Measurements from ENCODE around the gene CXCL11.

CXCL11 gene

DNA sequence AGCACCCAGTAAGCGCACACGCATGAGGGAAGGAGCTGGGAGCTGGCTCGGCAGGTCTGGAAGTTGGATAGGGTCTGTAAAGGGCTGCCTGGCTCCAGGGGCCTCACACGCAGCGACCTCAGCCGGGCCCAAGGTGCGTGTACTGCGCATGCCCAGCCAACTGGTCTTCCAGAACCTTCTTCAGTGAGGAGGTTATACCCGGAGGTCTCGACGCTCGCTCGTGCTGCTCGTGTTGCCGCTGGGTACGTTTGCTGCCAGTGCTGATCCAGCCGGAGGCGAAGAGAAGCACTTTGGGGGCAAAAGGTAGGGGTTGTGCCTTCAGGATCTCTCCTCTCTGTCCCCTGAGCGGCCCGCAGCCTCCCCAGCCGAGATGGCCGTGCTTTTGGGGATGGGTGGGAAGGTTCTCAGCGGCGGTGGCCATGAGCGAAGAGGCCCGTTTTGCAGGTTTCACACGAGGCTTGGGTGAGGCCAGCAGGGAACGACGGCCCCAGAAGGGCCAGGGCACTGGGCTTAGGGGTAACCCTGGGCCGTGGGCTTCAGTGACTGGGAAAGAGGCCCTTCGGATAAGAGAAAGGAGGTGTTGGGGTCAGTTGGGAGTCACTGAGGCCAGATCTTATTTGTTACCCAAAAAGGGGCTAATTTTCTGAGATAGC lies 24.7 kb downstream of the CXCL11 start:
- H3K4me3 ChIP-seq (ENCODE audit: low read depth, low read length): no peak overlapping the region
- DNase-seq (ENCODE audit: low read depth): no peak
- TF ChIP-seq, protein P1, sequence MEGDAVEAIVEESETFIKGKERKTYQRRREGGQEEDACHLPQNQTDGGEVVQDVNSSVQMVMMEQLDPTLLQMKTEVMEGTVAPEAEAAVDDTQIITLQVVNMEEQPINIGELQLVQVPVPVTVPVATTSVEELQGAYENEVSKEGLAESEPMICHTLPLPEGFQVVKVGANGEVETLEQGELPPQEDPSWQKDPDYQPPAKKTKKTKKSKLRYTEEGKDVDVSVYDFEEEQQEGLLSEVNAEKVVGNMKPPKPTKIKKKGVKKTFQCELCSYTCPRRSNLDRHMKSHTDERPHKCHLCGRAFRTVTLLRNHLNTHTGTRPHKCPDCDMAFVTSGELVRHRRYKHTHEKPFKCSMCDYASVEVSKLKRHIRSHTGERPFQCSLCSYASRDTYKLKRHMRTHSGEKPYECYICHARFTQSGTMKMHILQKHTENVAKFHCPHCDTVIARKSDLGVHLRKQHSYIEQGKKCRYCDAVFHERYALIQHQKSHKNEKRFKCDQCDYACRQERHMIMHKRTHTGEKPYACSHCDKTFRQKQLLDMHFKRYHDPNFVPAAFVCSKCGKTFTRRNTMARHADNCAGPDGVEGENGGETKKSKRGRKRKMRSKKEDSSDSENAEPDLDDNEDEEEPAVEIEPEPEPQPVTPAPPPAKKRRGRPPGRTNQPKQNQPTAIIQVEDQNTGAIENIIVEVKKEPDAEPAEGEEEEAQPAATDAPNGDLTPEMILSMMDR (IDR thresholded peaks at IDR 0.05; ENCODE audit: insufficient read depth, low read depth, low read length, missing control alignments): no peak

GRCh38 chr4:76010576-76010975 lies 25.3 kb downstream of the CXCL11 start:
- DNase-seq (ENCODE audit: low read depth): no peak
- TF ChIP-seq, protein P1 (IDR thresholded peaks at IDR 0.05; ENCODE audit: insufficient read depth, low read depth, low read length, missing control alignments): no peak
- no peak overlapping the region for H3K4me3 ChIP-seq (ENCODE audit: low read depth, low read length)

DNA sequence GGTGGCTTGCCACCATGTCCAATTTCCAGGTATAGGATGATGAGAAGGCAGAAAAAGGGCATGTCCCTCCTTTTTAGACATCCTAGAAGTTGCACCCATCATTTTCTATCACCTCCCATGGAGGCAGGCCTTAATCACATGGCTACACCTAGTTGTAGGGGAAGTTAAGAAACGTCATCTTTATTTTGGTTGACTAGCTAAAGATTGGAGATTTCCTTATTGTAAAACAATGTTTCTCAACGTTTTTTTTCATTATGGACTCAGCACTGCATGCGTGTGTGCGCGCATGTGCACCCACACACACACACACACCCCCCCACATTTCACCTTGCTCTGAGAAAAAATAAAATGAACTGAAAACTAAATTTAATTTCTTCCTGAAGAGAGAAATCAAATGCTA lies 26.6 kb downstream of the CXCL11 start:
- DNase-seq (ENCODE audit: low read depth): no peak
- TF ChIP-seq, protein P1 (IDR thresholded peaks at IDR 0.05; ENCODE audit: insufficient read depth, low read depth, low read length, missing control alignments): no peak
- H3K4me3 ChIP-seq (ENCODE audit: low read depth, low read length): no peak overlapping the region

DNA sequence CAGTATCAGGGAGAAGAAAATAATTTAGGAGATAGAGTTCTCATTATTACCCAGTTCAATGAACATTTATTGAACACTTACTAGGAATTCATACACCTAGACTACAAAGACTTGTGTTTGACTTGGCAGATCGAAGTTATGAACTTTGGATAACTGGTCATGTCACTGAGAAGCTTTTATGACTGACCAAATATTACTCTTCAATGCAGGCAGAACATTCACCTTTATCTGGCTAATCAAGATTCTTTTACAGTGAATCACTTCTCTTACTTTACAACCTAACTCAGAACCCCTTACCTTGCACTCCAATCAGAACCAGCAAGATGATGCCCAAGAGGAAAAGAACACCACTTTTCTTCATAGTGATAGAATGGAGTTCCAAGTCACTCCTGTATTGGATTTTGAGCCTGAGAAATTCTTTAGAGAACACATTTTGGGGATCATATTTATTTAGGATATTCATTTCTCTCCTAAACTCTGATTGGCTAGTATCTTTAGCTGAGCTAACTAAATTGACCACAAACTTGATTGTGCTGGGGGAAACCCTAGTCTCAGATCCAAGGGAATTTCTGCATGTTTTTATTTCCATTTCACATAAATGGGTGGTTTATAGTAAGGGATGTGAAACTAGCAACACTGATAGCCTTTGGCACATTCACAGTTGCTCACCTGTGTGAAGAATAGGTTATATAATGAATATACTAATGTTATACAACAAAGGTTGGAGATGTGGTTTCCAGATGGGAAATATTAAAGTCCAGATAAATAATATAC lies 28.6 kb downstream of the CXCL11 start, which contains the start of gene CXCL9:
TSS of gene CXCL9 (minus strand) at position 421 of the 774 bp plus-strand sequence. CDS start at position 361, 60 bp downstream.
- TF ChIP-seq, protein P1 (IDR thresholded peaks at IDR 0.05; ENCODE audit: insufficient read depth, low read depth, low read length, missing control alignments): no peak
- H3K4me3 ChIP-seq (ENCODE audit: low read depth, low read length): no peak within 1 kb of the TSS
- no peak for DNase-seq (ENCODE audit: low read depth)

GRCh38 chr4:76003620-76004019 lies 32.2 kb downstream of the CXCL11 start:
- TF ChIP-seq, protein P1 (IDR thresholded peaks at IDR 0.05; ENCODE audit: insufficient read depth, low read depth, low read length, missing control alignments): no peak
- no peak for DNase-seq (ENCODE audit: low read depth)
- no peak overlapping the region for H3K4me3 ChIP-seq (ENCODE audit: low read depth, low read length)

GRCh38 chr4:76003035-76003434 lies 32.8 kb downstream of the CXCL11 start:
- TF ChIP-seq, protein P1 (IDR thresholded peaks at IDR 0.05; ENCODE audit: insufficient read depth, low read depth, low read length, missing control alignments): no peak
- no peak for DNase-seq (ENCODE audit: low read depth)

More at GRCh38 chr4:76003035-76003434, 32.8 kb downstream of the CXCL11 start:
- H3K4me3 ChIP-seq (ENCODE audit: low read depth, low read length): no peak overlapping the region

Measured in GM12865 (cell line).